Measurements from ENCODE around the gene CCDC68. TPM values are rescaled to one million over a fixed set of nuclear protein-coding genes. Genes with fewer than 3 reads are reported as not detected.

Gene CCDC68
- total and polyA plus RNA-seq, 2 of the 13 experiments (the other 11 are each of a cell fraction or from before 2014, with no cell fraction given) = 4.6 to 13.3 TPM

- no peak for TF ChIP-seq AHDC1 (CRISPR knock-in tag; IDR thresholded peaks at IDR 0.05; ENCODE audit: borderline replicate concordance)
- TF ChIP-seq ZNF766 (CRISPR knock-in tag; IDR thresholded peaks at IDR 0.05; ENCODE audit: borderline replicate concordance) = no peak
- no peak for TF ChIP-seq PBX3 (CRISPR knock-in tag; IDR thresholded peaks at IDR 0.05; ENCODE audit: borderline replicate concordance)
- TF ChIP-seq CBX2 (IDR thresholded peaks at IDR 0.05; ENCODE audit: low read depth, low read length) = no peak
- no peak for TF ChIP-seq CBX2 (CRISPR knock-in tag; IDR thresholded peaks at IDR 0.05; ENCODE audit: low read depth)
- TF ChIP-seq ZNF614 (CRISPR knock-in tag; IDR thresholded peaks at IDR 0.05; ENCODE audit: borderline replicate concordance) = no peak
- no peak for TF ChIP-seq ZNF788 (CRISPR knock-in tag; IDR thresholded peaks at IDR 0.05; ENCODE audit: borderline replicate concordance)
- TF ChIP-seq ZNF17 (CRISPR knock-in tag; IDR thresholded peaks at IDR 0.05) = no peak
- no peak for TF ChIP-seq ZNF646 (CRISPR knock-in tag; IDR thresholded peaks at IDR 0.05)
- no peak for TF ChIP-seq AGO2 (optimal IDR thresholded peaks at IDR 0.05; ENCODE audit: low read depth, low read length)
- TF ChIP-seq ZFAT (CRISPR knock-in tag; conservative IDR thresholded peaks at IDR 0.05) = no peak
- TF ChIP-seq ZNF276 (CRISPR knock-in tag; IDR thresholded peaks at IDR 0.05; ENCODE audit: low read depth) = no peak
Observed at GRCh38 chr18:54949588-54949987, 9.7 kb downstream of the CCDC68 start (continued).

Data from HepG2 (cell line).